Cardiac fibroblast (primary cell): ENCODE results near the gene XIRP1.

Experiments
- DNase-seq, 2 donors: peaks; one replicate each; pipeline versions ENCODE4 v3.0.0 to v3.0.0-alpha.2; 2010; ENCODE audit warnings: low read depth in 2 of 2
- H3K4me3 ChIP-seq, 2 donors: replicated peaks in 1 of 2; 1 replicate in 1 of 2; 2 replicates in 1 of 2; pipeline ENCODE4 v1.5.1; 2011; ENCODE audit warnings: low read depth in 2 of 2, low read length in 2 of 2, mild to moderate bottlenecking in 2 of 2, moderate library complexity in 1 of 2
- CTCF ChIP-seq: IDR thresholded peaks from one replicate; pipeline ENCODE4 v1.5.1; 2011; ENCODE audit warnings: low read depth, mild to moderate bottlenecking, low read length, inconsistent platforms

The XIRP1 gene

GRCh38 chr3:39209329-39209970 lies 17.1 kb upstream of the XIRP1 start:
- DNase-seq = no peak
- H3K4me3 ChIP-seq = no peak overlapping the region
- TF ChIP-seq CTCF = no peak

DNA sequence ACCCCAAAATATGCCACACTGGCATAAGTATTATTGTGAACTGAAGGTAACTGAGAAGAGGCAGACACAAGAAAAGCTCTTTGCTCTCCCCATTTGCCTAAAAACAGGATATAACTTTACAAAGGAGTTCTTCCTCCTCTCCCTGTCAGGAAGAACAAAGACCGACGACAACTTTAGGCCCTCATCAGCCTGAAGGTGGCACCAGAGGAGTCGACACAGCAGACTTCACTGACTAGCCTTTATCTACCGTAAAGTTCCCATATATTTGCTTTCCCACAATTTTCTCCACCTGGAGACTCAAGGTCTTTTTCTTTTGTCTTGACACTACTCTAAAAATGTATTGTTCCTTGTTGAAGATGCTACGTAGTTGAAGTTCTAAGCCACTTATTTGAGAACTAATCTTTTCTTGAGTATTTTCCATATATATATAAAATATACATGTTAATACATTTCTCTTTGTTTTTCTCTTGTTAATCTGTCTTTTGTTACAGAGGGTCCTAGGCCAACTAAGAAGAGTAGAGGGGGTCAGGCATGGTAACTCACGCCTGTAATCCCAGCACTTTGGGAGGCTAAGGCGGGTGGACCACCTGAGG lies 16.2 kb upstream of the XIRP1 start:
- peak; percentile 64 to 67 for DNase-seq
- TF ChIP-seq CTCF = peak; percentile 76
- no peak overlapping the region for H3K4me3 ChIP-seq

GRCh38 chr3:39207361-39208186 lies 15.2 kb upstream of the XIRP1 start:
- no peak for TF ChIP-seq CTCF
- no peak for DNase-seq
- no peak overlapping the region for H3K4me3 ChIP-seq

DNA sequence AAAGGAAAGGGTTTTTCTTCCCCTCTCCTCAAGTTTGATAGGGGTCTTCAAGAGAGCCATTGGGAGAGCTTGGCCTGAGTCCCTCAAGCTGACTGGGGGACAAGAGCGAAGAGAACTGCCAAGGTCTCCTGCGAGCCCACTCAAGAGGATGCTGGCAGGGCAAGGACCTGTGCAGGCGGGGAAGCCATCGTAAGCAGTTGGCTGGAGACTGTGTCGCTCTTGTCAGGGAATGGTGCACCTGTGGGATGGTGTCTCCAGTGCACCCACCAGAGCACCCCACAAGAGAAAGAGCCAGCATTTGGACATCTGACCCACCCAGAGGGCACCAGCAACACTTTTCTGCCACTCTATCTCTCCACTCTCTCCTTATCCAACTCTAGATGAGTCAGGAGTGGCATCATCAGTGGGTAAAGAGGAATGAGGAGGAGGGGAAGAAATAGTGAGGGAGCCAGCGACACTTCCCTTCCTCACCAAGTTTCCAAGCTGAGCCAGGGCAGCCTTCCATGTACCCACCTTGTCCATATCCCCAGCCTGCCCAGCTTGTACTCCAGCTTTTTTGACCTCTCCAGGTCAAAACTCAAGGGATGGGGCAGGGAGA lies 13.6 kb upstream of the XIRP1 start:
- H3K4me3 ChIP-seq = no peak overlapping the region
- no peak for DNase-seq
- TF ChIP-seq CTCF = no peak

- H3K4me3 ChIP-seq = no peak overlapping the region
- no peak for TF ChIP-seq CTCF
- DNase-seq = no peak
Observed at GRCh38 chr3:39205131-39205530, 12.7 kb upstream of the XIRP1 start.

GRCh38 chr3:39203860-39204259 lies 11.5 kb upstream of the XIRP1 start:
- H3K4me3 ChIP-seq = no peak overlapping the region
- no peak for DNase-seq
- TF ChIP-seq CTCF = no peak
